ENCODE results near the gene PRDM1. TPM values are rescaled to one million over a fixed set of nuclear protein-coding genes. Genes with fewer than 3 reads are reported as not detected.

The PRDM1 gene
- total RNA-seq: under 0.01 and 1.6 TPM in 2 replicates

GRCh38 chr6:106085984-106086813, at the start of gene PRDM1:
PRDM1 (plus strand) TSS chr6:106086336; CDS start chr6:106086554, 218 bp downstream.

Other genes with a start within 250 kb of the PRDM1 start
- 13.3 and 16.1 TPM in 2 replicates for gene ATG5, start 239.4 kb downstream of the PRDM1 start, total RNA-seq

All from cardiac atrium fibroblast (primary cell).